Measurements from ENCODE around the gene HDAC4.

- TF ChIP-seq CTCF (IDR thresholded peaks at IDR 0.05) (no peak), ZFX (IDR thresholded peaks at IDR 0.05; ENCODE audit: borderline replicate concordance) (no peak)
Observed at GRCh38 chr2:239268549-239268948, 132.3 kb downstream of the HDAC4 start.

Measured in 22Rv1 (cell line).